Stimulated activated CD8-positive, alpha-beta memory T cell treated with anti-CD3 and anti-CD28 coated beads, Interleukin-12 subunit alpha, Interleukin-12 subunit beta, amount 100 ng/mL, for 24 hours (primary cell): ENCODE data around the gene OLFML2A.
"Not testable (repeated sequence)": the region's sequence is repeated elsewhere in the genome, so short reads cannot be mapped to it uniquely, and the experiment has no call there.

Source experiments
- DNase-seq: peaks from one replicate; pipeline ENCODE4 v3.0.0-alpha.2; 2020; ENCODE audit errors: extremely low read depth

Gene OLFML2A

GRCh38 chr9:124828489-124829333, 51.8 kb downstream of the OLFML2A start:
- no peak for DNase-seq

GRCh38 chr9:124829334-124829669, 52.4 kb downstream of the OLFML2A start:
- no peak for DNase-seq

GRCh38 chr9:124830593-124830992, 53.7 kb downstream of the OLFML2A start:
- no peak for DNase-seq

- DNase-seq, result no peak
These were observed 54.9 kb downstream of the OLFML2A start for GRCh38 chr9:124831642-124832364.

GRCh38 chr9:124834591-124834990, 57.7 kb downstream of the OLFML2A start:
- no peak for DNase-seq

GRCh38 chr9:124835026-124835557, 58.2 kb downstream of the OLFML2A start:
- no peak for DNase-seq

GRCh38 chr9:124838132-124838531, 61.2 kb downstream of the OLFML2A start:
- not testable (repeated sequence) for DNase-seq

- DNase-seq, result not testable (repeated sequence)
These were observed 61.8 kb downstream of the OLFML2A start for GRCh38 chr9:124838567-124839275.

- no peak for DNase-seq
These were observed 62.8 kb downstream of the OLFML2A start for GRCh38 chr9:124839612-124840299.

- DNase-seq, result no peak
These were observed 63.4 kb downstream of the OLFML2A start for GRCh38 chr9:124840300-124840833.

- DNase-seq, result no peak
These were observed 64.3 kb downstream of the OLFML2A start for GRCh38 chr9:124841075-124841821.

GRCh38 chr9:124843456-124844034, 66.6 kb downstream of the OLFML2A start:
- no peak for DNase-seq

GRCh38 chr9:124844291-124844690, 67.4 kb downstream of the OLFML2A start:
- no peak for DNase-seq

GRCh38 chr9:124846467-124846866, 69.5 kb downstream of the OLFML2A start:
- not testable (repeated sequence) for DNase-seq

- DNase-seq, result no peak
These were observed 70.0 kb downstream of the OLFML2A start for GRCh38 chr9:124846969-124847368.

GRCh38 chr9:124849801-124850200, 72.9 kb downstream of the OLFML2A start:
- DNase-seq, result no peak

- DNase-seq, result no peak
These were observed 75.3 kb downstream of the OLFML2A start for GRCh38 chr9:124852121-124852828.

- peak; percentile 42 for DNase-seq
These were observed 76.0 kb downstream of the OLFML2A start, which contains the start of gene WDR38 for GRCh38 chr9:124852829-124853531. WDR38 (plus strand) TSS chr9:124853460; CDS start chr9:124853532, 72 bp downstream.
